GM21737 (cell line): ENCODE results near the gene CHKB.
A peak's percentile ranks its signal among the peaks of the same experiment; 100 is the strongest.

Experiments
- ATAC-seq: cut with Tn5 transposase; IDR thresholded peaks from one replicate; pipeline ENCODE4 v1.9.1; 2021; ENCODE audit warnings: mild to moderate bottlenecking, moderate library complexity; ENCODE audit not compliant: unreplicated experiment

Gene CHKB

DNA sequence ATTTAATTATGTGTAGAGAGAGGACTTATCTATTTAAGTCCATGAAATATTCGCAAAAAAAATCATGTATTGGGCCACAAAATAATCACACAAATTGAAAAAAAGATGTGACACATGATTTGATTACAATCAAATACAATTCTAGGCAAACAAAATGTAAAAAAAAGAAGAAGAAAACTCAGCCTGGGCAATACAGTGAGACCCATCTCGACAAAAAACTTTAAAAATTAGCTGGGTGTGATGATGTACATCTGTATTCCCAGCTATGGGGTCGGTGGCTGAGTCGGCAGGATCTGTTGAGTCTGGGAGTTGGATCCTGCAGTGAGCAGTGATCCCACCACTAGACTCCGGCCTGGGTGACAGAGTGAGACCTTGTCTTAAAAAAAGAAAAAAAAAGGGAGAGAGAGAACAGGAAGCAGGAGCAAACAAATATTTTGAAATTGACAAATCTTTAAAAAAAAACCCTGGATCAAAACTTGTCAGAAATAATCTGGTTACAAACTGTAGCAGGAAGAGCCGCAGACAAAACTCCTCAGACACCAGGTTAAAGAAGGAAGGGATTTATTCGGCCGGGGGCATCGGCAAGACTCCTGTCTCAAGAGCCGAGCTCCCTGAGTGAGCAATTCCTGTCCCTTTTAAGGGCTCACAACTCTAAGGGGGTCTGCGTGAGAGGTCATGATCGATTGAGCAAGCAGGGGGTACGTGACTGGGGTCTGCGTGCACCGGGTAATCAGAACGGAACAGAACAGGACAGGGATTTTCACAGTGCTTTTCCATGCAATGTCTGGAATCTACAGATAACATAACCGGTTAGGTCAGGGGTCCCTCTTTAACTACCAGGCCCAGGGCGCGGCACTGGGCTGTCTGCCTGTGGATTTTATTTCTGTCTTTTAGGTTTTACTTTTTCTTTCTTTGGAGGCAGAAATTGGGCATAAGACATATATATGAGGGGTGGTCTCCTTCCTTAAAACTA, 49.5 kb downstream of the CHKB start:
- ATAC-seq, result no peak

DNA sequence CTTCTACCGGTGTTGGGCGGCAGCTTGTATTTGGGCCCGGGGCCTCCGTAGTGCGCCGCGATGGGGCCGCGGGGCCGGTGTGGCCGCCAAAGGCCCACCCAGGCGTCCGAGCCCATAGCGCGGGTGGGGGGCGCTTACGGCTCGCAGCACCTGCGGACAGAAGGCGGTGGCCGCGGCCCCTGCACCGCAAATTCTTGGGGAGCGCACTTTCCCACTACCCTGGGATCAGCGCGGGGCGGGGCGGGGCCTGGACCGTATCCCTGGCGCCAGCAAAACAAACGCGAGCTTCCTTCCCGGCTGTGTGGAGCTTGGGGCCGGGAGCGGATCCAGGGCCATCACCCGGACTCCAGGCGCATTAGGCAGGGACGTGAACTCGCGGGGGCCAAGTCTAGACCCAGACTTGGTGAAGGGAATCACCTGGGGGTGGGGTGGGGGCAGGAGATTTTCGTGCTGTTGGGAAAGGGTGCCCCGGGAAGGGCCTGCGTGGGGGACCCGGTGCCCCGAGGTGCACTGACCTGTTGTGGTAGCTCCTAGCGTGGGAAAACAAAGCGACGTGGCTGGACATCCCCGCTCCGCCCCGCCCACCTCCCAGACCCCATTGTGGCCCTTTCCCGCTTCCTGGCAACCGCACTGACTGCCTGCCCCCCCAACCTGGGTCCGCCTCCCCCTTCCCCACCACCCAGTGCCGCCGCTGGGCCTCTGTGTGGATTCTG, 50.5 kb downstream of the CHKB start:
- no peak for ATAC-seq

DNA sequence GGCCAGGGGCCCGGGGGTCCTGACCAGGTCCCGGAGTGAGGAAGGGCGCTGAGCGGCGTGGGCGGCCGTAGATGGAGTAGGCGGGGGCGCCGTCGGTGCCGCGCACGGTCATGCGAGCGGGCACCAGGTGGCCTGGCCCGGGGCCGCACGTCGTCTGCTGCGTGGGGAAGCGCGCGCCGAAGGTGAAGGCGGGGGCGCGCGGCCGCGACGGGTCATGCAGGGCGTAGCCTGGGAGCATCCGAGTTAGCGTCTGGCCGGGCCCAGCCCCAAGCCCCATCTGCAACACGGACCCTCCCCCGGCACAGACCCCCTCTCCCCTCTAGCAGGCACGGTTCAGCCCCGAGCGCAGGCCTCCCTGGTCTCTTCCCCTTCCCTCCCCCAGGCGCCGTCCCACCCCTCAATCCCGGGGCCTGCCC, 51.1 kb downstream of the CHKB start:
- ATAC-seq, result peak; percentile 23

DNA sequence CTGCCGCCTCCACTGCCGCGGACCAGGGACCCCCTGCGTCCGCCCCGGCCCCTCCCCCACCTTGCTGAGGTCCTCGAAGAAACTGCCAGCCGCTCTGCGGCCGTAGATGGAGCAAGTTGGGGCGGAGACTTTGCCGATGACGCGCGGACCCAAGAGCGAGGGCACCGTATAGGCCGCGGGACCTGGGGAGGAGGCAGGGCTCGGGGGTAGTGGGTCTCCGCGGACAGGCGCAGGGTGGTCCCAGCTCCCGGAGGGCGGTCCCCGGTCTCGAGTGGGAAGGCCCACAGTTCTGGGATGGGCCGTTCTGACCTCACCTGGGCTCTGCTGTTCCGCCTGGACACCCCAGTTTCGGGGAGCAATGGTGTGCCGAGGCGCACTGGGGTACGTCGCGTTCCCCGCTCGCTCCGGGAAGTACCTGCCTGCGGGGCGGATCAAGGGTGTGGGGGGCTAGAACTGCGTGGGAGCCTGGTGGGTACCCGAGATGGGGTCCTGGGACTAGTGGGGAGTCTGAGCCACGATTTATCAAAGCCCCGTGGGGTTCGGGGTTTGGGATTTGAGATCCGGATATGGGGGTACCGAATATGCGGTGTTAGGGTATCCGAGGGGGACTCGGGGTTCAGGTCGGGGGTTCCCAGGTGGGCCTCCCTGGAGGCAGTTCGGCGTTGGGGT, 51.6 kb downstream of the CHKB start:
- ATAC-seq, result no peak

DNA sequence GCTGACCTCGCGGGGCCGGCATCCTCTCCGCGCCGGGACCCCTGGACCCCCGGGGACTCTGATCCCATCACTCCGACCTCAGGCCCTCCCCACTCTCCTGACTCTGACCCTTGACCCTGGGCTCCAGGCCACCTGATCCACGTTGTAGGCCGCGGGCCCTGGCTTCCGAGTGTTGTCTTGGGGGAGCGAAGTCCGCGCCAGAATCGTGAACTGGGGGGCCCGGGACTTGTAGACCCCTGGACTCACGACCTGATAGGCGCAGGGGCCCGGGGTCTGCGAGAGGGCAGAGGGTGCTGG, 52.1 kb downstream of the CHKB start:
- no peak for ATAC-seq

DNA sequence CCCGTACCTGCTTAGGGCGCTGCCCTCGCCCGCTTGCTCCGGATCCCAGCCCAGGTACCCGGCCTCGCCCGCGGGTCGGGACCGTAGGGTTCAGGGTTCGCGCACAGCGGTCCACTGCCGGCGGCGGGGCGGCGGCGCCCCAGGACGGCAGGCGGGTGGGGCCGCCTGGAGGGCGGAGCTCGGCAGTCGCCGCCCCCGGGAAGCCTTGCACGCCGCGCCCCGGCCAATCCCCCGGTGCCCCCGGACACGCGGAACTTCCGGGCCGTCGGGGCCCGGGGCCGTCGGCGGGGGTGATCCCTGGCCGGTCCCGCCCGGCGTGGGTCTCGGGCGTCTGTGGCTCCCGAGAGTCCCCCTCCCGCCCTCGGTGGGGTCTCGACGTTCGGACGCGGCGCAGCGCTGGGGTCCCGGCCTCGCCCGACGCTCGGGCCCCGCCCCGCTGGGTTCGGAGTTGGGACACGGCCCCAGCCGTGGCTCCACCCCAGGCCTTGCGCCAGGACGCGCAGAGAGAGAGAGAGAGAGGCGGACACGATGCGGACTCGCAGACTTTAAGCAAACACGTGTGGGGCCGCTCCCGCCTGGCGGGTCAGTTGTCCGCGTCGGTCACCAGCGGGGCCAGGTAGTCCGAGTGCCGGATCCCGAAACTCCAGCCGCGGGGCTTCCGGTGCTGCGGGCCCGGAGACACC, 52.6 kb downstream of the CHKB start, which contains the start of gene TYMP:
Gene TYMP, minus strand, starts transcription at position 116 of the 683 bp plus-strand sequence. CDS start 303 bp downstream, outside the sequence.
- ATAC-seq, result no peak

DNA sequence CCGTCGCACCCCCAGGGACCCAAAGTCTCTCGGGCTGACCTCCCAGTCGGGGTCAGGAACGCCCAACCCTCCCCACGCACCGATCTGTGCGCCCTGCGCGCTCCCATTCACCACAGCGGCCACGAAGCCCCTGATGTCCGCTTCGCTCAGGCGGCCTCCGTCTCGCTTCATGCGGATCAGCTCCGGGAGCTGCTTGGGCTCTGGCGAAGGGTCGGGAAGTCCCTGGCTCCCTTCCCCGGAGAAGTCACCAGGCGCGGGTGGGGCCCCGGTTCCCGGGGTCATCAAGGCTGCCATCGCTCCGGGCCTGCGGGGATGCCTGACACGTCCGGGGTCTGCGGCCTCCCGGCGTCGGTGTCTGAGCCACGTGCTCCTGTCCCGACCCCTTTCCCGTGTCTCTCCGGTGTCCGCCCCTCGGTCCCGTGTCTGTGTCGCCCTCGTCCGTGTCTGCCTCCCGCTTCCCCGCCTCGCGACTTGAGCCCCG, 53.2 kb downstream of the CHKB start:
- no peak for ATAC-seq
